ENCODE data around the gene UBTD1. TPM values are rescaled to one million over a fixed set of nuclear protein-coding genes. Genes with fewer than 3 reads are reported as not detected.

The UBTD1 gene
- total and polyA plus RNA-seq, 10 of the 15 experiments (the other 5 are each of a cell fraction or from before 2014, with no cell fraction given) = 0.04 to 1.5 (median 1.2) TPM; not detected in 1

DNA sequence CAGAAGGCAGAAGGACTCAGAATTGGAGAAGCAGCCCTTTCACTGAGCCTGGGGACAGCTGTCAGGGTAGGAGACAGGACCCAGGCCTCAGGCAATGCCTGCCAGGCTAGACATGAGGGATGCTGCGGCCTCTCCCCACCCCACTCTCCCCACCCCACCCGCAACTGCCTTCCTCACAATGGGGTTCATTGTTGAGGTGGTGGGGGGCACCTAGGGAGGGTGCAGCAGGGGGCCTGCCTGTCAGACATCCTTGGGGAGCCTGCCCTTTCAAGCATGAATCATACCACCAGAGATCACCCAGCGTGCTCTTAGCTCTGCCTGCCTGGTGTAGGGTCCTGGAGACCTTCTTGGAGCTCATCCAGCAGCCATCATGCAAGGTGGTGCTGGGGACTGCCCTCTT, 90.8 kb downstream of the UBTD1 start, which contains the start of gene C10orf62:
C10orf62 (plus strand) TSS at position 243 of the 400 bp plus-strand sequence. CDS start 177 bp downstream, outside the sequence.
- Histone ChIP-seq H3K4me3 (no peak within 1 kb of the TSS), H4K20me1 (ENCODE audit: control insufficient read depth, insufficient read depth) (no peaks in the 10 kb centered on the region), H3K9ac (ENCODE audit: control insufficient read depth, insufficient read depth, low read length) (no peak within 1 kb of the TSS), H2AFZ (ENCODE audit: control insufficient read depth, low read depth, low read length) (no peak within 1 kb of the TSS), H3K4me2 (ENCODE audit: control insufficient read depth, insufficient read depth) (no peak within 1 kb of the TSS), H3K79me2 (ENCODE audit: control insufficient read depth, insufficient read depth, low read length) (no peaks in the 10 kb centered on the region), H3K27ac (ENCODE audit: control insufficient read depth, insufficient read depth) (no peak within 1 kb of the TSS), H3K4me1 (ENCODE audit: control insufficient read depth, insufficient read depth, low read length) (no peaks in the 10 kb centered on the region), H3K9me3 (replicated peaks; ENCODE audit: control insufficient read depth, insufficient read depth, low read length) (no peaks in the 10 kb centered on the region), H3K36me3 (ENCODE audit: control insufficient read depth in 2 of 2, insufficient read depth in 2 of 2, low read length in 1 of 2) (no peaks in the 10 kb centered on the region), H3K27me3 (replicated peaks in 1 of 2; ENCODE audit: control insufficient read depth in 2 of 2, insufficient read depth in 2 of 2, low read length in 1 of 2) (no peaks in the 10 kb centered on the region)
- no TSS peak for BruUV-seq (replicated peaks)
- ChIA-PET POLR2A (no interaction called here), CTCF (interaction anchor here (0.9 kb wide), 1 partner anchor 120 kb away, joined by 3 read pairs; no protein-coding TSS in a partner anchor), SMC1A (ENCODE audit: uncharacterized antibody, unreplicated experiment) (no interaction called here), RAD21 (ENCODE audit: unreplicated experiment) (no interaction called here)
- intact Hi-C loops (cut with micrococcal nuclease; ENCODE audit: unreplicated experiment) = no loop called here
- in situ Hi-C loops (cut with MboI) = no loop called here
- 33% methylated on average over 2 of the region's 3 CpGs for WGBS (ENCODE audit: insufficient coverage, insufficient replicate concordance, low lambda C conversion rate, missing lambda C conversion rate)
- DNase-seq (ENCODE audit: low read depth, low spot score) (no peak), ATAC-seq (no peak), FAIRE-seq (no peak)
- TF ChIP-seq HDAC2 (IDR thresholded peaks at IDR 0.05) = no peak
- no peak for TF ChIP-seq ZNF384 (IDR thresholded peaks at IDR 0.05; ENCODE audit: borderline replicate concordance, low read depth, low read length)
- TF ChIP-seq, protein P1, sequence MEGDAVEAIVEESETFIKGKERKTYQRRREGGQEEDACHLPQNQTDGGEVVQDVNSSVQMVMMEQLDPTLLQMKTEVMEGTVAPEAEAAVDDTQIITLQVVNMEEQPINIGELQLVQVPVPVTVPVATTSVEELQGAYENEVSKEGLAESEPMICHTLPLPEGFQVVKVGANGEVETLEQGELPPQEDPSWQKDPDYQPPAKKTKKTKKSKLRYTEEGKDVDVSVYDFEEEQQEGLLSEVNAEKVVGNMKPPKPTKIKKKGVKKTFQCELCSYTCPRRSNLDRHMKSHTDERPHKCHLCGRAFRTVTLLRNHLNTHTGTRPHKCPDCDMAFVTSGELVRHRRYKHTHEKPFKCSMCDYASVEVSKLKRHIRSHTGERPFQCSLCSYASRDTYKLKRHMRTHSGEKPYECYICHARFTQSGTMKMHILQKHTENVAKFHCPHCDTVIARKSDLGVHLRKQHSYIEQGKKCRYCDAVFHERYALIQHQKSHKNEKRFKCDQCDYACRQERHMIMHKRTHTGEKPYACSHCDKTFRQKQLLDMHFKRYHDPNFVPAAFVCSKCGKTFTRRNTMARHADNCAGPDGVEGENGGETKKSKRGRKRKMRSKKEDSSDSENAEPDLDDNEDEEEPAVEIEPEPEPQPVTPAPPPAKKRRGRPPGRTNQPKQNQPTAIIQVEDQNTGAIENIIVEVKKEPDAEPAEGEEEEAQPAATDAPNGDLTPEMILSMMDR (IDR thresholded peaks at IDR 0.05 in 2 of 3, conservative IDR thresholded peaks at IDR 0.05 in 1 of 3; ENCODE audit: control insufficient read depth in 2 of 3, extremely low read depth in 1 of 3, insufficient read depth in 1 of 3, low read depth in 3 of 3, low read length in 3 of 3) = no peak
- no peak for TF ChIP-seq ZNF274 (IDR thresholded peaks at IDR 0.05; ENCODE audit: insufficient read depth, insufficient read length)
- no peak for TF ChIP-seq TCF7 (IDR thresholded peaks at IDR 0.05; ENCODE audit: borderline replicate concordance)
- TF ChIP-seq SREBF2 (IDR thresholded peaks at IDR 0.05; ENCODE audit: low read length) = no peak
- no peak for TF ChIP-seq RBBP5 (conservative IDR thresholded peaks at IDR 0.05)
- TF ChIP-seq, protein P2, sequence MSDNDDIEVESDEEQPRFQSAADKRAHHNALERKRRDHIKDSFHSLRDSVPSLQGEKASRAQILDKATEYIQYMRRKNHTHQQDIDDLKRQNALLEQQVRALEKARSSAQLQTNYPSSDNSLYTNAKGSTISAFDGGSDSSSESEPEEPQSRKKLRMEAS (IDR thresholded peaks at IDR 0.05; ENCODE audit: low read depth, low read length) = no peak
- TF ChIP-seq CHD2 (IDR thresholded peaks at IDR 0.05; ENCODE audit: borderline replicate concordance, low read depth, low read length) = no peak
- TF ChIP-seq MEF2A (IDR thresholded peaks at IDR 0.05; ENCODE audit: insufficient read depth, low read depth, low read length) = no peak

Data from GM12878 (cell line).